NCI-H774 (cell line): Measurements from ENCODE around the gene KNDC1.
"Not testable (repeated sequence)": the region's sequence is repeated elsewhere in the genome, so short reads cannot be mapped to it uniquely, and the experiment has no call there.

Experiments
- DNase-seq: peaks from one replicate; lab custom pipeline; 2025; lab: John Stamatoyannopoulos, UW

The KNDC1 gene

DNA sequence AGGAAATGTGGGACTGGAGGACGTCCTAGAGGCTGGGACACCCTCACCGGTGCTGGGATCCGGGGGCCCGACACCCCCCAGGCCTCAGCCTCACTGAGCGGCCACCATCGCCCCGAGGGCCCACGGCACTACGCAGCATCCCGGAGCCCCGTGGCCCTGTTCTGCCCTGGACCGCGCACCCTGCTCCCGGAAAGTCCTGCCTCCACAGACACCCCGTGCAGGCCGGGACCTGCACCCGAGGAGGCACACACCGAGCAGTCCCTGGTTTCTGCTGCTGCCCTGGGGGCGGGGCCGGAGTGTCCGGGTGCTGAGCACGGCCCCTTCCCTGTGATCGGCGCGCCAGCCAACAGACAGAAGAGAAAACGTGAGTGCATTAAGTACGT, 18.1 kb upstream of the KNDC1 start:
- no peak for DNase-seq

DNA sequence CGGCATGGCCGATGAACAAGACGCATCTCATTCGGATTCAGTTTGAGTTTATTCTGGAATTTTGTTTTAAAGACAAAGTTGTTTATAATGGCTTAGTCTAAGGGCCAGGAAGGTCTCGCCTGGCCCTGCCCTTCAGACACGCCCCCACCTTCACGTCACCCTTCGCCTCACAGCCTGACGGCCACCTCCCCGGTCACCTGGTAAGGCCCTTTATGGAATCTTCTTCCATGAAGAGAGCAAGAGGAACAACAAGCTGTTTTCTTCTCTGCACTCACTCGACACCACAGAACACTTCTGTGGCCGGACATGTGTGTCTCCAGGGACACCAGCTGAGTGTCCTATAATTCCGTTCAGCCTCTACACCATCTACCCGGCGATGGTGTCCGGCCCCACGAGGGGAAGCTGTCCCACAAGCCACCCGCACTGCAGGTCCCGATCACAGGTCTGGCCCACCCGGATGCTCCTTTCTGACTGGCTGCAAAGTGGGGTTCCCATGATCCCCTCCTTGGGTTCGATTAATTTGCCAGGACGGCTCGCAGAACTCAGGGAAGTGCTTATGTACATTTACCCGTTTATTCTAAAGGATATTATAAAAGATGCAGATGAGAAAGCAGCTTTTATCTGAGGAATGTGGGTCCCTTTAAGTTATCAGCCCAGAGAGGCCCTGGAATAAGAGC, 17.4 kb upstream of the KNDC1 start:
- DNase-seq = no peak

DNA sequence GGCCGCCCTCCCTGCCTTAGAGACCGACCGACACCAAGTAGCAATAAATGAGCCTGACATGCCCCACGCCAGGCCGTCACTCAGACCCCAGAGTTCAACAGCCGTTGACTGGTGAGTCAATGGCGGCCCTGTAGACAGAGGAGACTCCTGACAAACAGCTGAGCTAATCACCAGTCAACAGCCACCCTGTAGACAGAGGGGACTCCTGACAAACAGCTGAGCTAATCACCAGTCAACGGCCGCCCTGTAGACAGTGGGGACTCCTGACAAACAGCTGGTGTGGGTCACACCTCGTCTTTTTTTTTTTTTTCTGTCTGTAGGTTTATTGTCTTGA, 16.9 kb upstream of the KNDC1 start:
- no peak for DNase-seq

DNA sequence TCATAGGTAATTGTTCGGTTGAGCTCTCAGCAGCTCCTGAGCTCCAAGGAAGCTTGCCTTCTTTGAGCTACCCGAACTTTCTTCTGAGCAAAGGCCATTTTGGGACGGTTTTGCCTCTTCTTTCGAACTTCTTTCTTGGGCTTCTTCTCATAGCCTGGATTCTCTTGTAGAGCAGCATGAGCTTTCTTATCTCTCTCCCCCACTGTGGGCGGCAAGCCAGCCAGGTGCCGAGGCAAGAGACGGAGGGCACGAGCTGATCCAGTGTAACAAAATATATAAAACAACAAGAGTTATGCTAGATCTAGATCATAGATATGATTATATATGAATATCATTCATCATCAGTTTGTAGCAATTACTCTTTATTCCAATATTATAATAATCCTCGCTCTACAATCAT, 16.5 kb upstream of the KNDC1 start:
- no peak for DNase-seq

DNA sequence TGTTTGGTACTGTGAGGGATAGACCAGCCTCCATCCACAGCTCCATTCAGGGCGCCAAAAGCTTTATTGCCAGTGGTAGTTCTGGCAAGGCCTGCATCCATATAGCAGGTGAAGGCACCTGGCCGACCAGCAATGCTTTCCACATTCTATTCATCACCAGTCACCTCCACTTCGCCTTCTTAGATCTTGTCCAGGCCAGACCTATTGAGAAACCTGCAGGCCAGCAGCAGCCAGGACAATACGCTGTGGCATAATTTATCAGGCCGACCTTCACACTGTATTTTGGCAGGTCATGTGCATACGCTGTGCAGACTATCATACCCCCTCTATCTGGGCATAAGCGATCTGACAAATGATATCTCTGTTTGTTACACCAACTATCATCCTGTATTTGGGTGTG, 15.2 kb upstream of the KNDC1 start:
- no peak for DNase-seq

DNA sequence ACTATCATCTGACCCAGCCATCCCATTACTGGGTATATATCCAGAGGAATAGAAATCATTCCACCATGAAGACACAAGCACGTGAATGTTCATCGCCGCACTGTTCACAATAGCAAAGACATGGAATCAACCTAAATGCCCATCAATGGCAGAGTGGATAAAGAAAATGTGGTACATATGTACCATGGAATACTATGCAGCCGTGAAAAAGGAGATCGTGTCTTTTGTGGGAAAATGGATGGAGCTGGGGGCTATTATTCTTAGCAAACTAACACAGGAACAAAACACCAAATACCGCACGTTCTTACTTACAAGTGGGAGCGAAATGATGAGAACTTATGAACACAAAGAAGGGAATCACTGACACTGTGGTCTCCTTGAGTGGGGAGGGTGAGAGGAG, 9.8 kb upstream of the KNDC1 start:
- no peak for DNase-seq

DNA sequence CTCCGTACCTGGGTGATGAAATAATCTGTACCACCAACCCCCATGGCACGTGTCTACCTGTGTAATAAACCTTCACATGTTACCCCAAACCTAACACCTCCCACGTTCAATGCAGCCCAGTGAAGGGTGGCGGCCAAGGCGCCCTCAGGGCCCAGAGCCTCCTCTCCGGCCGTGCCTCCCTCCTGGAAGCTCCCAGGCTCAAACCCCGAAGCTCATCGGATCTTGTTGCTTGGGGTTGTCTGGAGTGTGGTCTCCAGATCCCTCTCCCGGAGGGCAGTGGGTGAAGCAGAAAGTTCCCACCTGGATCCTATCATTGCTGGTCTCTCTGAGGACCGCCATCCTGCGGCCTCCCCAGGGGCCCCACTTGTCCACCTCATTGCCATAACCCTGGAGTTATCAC, 9.4 kb upstream of the KNDC1 start:
- DNase-seq = no peak

DNA sequence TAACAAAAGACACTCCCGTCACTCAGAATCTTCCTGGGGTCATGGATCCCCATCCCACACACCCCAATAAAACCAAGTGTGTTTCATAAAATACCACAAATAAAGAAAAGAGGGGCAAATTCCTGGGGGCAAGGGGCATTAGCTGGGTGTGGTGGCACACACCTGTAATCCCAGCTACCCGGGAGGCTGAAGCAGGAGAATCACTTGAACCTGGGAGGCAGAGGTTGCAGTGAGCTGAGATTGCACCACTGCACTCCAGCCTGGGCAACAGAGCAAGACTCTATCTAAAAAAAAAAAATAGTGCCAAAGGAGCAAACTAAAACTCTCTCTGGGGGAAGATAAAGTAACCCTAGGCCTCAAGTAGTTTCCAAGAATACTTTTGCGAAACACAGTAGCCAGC, 8.9 kb upstream of the KNDC1 start:
- not testable (repeated sequence) for DNase-seq

DNA sequence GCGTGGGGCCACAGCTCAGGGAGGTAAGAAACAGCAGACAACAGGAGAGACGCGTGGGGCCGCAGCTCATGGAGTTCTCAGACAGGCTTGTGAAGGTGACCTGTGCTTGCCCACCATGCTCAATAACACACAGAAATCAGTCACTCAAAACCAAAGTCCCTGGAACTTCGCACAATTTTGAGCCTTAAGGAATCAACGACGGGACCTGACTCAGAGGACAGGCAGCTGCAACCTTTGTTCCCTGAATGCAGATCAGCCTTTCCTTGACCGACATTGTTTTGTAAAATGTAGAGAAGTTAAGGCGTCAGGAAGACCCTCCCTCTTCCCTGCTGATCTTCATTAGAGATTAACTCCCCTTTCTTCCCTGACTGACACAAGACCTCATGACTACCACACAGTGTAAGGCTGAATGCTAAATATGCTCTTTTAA, 8.5 kb upstream of the KNDC1 start:
- no peak for DNase-seq

DNA sequence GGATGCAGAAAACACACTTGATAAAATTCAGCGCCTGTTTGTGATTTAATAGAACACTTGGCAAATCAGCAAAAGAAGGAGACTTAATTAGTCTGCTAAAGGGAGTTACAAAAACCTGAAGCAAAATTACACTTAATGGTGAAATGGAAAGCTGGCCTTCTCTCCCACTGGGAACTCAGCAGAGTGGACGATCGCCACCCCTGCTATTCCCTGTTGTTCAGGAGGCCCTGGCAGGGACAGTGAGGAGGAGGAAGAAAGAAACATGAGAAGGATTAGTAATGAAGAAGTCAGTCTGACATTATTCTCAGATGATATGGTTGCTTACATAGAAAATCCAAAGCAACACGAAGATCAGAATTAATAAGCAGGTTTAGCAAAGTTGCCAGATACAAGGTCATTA, 5.6 kb upstream of the KNDC1 start:
- DNase-seq = no peak

DNA sequence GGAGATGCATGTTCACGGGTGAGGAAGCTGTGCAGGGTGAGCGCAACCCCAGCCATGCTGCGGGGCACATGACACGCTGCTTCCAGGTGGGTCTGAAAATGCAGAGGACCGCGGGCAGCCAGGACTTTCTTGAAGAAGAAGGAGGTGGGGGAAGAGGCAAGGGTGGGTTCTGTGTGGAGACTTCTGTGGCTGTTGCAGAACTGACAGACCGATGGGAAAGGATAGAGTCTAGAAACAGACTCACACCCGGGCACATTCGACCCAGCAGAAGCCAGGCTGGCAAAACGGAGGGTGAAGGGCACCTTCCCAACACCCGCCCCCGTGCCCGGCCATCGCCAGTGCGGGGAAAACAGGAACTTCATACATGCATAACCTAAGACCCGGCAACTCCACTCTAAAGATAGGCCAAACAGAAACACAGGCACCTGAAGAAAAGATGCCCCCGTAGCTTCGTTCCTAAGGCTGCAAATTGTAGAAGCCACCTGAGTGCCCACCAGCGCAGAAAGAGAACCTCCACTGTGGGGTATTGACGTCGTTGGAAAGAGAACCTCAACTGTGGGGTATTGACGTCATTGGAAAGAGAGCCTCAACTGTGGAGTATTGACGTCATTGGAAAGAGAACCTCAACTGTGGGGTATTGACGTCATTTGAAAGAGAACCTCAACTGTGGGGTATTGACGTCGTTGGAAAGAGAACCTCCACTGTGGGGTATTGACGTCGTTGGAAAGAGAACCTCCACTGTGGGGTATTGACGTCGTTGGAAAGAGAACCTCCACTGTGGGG, 4.8 kb upstream of the KNDC1 start:
- no peak for DNase-seq

DNA sequence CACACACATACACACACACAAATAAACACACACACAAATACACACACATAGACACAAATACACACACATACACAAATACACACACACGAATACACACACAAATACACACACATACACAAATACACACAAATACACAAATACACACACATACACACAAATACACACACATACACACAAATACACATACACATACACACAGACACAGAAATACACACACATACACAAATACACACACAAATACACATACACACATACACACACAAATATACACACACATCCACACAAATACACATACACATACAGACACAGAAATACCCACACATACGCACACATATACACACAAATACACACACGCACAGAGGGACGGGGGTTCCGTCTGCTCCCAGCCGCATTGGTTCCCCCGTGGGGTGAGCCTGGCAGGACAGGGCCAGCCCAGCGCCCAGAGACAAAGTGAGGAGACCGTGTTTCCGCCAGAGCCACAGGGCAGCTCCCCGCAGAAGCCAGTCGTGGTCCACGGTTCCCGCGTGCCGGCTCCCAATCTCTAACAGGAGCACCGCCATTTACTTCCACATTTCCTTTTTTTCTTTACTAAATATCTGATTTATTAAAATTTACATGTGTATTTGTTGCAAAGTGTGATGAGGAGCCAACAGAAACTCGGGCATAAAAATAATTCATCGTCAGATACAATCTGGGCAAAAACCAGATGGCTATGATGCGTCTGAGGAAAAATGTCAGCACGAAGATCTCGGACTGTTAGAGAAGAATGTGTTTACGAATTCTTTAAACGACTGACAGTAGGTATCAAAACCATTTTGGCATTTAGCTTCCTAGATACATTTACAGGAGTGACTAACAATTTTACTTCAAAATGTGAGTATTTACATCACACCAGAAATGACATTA, 3.1 kb upstream of the KNDC1 start:
- no peak for DNase-seq

DNA sequence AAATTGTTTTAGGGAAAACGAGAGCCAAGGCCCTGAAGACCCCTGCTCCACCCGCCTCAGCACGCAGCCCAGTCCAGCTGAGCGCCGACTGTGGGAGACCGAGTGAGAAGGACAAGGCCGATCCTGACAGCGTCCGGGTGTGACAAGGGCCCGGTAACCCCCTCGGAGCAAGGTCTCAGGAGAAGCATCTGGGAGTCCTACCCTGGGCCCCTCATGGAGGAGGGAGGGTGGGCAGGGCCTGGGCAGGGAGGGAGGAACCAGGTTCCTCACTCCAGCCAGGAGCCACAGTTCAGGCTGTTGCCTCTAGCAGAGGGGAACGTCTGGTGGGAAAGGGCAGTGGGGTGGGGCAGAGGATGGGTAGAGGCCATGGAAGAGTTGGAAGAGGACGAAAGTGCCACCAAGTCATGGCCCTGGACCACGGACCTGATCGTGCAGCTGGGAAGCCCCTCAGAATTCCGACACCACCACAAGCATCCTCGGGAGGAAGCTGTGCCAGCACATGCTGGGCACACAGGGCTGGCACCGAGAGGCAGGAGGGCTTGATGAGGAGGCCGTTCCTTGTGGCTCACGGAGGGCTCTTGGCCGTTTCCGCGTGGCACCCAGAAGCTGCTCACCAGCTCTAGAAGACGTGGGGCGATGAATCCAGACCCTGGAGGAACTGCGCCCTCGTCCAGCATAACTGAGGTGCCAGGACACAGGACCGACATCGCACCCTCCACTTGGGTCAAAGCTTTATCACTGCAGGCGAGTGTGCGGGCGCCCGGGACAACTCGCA, 2.2 kb upstream of the KNDC1 start:
- no peak for DNase-seq

DNA sequence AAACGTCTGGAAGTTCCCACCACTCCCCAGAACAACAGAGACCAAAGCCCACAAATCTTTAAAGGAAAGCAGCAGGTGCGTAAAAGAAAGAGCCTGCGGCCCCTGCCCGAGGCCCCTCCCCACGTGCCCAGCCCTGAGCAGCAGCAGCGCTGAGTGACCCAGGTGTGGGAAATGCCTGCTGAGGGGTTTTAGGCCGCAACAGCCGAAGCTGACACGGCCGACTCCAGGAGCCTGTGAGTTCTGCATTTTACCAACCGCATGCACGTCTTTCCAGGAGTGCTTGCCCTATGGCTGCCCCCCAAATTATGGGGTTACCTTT, 1.6 kb upstream of the KNDC1 start:
- DNase-seq = no peak

DNA sequence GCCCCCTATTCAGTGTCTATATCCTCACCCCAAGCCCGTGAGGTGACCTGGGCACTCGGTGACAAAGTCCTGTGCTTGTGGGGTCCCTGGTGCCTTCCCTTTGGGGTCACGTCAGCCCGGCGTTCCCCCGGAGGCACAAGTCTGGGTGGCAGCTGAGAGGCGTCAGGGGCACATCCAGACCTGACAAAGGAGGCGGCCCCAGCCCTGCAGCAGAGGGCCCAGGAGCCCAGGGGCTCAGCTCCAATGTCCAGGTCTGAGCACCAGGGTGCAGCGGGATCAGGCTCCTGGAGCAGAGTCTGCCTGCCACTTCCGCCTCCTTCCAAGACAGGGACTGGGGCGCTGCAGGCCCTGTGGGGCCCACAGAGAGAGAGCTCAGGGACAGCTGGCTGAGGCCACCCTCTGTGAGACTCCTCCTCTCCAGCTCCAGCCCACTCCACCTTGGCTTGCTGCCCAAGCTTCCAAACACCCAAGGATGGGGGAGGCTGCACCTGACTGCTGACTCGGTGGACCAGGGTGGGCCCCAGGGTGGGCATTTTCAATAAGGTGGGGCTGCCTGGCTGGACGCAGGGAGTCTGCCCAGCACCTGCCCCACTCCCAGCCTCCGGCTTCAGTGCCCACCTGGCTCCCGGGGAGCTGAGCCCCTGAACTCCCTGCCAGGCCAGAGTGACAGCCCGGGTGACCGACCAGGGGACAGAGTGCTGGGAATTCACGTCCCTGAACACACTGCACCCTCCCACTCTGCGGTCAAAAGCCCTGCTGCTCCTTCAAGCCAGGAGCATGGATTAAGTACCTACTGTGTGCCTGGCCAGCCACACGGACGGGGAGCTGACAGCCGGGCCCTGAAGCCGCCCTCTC, 1.0 kb upstream of the KNDC1 start:
- no peak for DNase-seq

DNA sequence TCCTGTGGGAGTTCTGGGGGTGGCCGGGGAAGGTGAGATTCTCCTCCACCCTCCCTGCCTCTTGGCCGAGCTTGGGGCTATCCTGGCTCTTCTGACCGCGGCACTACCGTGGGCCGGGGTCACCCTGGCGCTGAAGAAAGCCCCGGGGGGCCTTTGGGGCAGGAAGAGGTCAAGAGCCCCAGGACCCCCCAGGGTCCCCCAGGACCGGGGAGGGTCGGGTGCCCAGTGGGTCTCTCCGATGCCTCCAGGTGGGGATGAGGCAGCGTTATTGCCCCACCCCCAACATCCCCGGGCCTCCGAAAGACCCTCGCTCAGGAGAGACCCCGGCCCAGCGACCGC, 439 bp upstream of the KNDC1 start:
- no peak for DNase-seq

DNA sequence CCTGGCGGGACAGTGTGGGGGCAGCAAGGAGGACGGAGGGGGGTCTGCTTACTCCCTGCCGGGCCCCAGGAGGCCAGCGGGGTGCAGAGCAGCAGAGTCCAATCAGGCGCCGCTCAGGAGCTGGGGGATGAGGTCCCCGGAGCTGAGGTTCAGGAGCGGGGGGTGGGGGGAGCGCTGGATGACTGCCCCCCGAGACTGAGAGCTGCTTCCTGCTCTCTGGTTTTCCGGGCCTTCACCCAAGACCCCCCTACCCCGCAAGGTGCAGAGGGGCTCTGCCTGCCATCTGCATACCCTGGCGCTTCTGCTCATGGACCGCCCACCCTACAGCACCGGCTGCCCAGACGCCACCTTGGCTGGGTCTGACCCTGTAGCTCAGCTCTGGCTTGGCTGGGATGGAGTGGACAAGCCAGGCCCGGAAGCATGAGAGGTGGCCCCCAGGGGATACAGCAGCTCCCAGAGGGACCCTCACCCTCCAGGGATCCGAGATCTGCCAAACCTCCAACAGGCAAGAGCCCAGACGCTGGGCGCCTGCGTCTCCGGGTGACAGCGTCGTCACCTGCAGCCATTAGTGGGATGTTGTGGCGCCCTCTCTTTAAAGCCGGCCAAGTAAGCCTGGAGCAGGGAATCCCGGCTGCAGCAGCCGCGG, 930 bp downstream of the KNDC1 start:
- DNase-seq = no peak

DNA sequence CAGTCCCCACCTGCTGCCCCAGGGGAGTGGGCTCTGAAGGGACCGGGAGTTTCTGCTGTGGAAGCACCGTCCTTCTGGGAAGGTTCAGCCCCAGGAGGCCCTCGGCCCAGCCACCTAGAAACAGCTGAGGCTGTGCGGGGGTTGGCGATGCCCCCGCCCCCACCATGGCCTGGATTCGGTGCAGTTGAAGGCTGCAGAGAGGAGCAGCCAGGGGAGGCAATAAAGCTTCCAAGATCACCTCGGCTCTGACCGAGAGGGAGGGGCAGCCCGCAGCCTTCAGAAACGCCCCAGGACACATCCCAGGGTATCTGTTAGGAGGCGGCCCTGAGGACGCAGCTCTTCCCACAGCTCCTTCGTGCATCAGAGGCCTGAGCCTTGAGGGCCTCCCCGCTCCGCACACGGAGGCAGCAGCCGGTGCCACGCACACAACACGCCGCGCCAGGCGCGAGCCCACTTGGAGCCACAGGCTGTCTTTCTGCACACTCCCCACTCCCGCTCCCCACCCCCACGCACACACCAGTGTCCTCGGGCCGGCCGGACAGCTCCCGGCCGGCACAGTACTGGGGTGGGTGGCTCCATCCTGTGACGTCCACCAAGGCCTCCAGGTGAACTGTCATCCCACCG, 1.6 kb downstream of the KNDC1 start:
- DNase-seq = no peak

DNA sequence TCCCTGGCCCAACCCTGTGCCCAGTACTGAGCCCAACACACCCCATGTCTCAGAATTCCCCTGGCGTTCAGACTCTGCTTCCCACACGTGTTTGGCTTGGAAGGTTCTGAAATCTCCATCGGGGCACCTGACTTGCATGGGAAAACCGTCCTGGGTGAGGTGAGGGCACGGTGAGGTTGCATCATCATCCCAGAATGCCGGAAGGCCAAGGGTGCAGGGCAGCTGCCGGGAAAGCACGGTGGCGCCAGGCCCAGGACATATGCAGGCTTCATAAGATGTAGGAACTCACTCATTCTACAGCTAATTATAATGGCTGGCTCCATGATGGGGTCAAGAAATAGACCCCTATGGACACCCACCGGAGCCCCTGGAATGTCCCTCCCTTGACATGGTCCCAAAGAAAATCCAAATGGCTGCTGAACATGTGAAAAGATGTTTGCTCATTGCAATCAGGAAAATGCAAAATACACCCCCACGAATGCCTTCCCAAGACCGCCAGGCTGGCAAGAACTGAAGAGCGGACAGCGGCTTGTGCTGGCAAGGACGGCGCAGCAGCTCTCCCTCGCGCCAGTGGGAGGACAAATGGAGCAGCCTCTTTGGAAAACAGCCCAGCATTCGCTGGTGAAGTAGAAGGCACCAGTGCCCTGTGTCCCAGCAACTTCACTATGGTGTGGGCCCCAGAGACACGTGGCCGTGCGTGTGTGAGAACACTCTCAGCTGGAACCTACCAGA, 2.3 kb downstream of the KNDC1 start:
- no peak for DNase-seq
